Endodermal cell (in vitro differentiated cells): Measurements from ENCODE around the gene SLC31A1. TPM values are rescaled to one million over a fixed set of nuclear protein-coding genes. Genes with fewer than 3 reads are reported as not detected.

Experiments used
- DNase-seq: peaks from one replicate; pipeline ENCODE4 v3.0.0-alpha.2; 2017
- H3K27ac ChIP-seq: 2 replicates; pipeline ENCODE4 v1.5.1; 2013; ENCODE audit warnings: mild to moderate bottlenecking, low read depth, low read length, moderate library complexity
- H3K27me3 ChIP-seq: 2 replicates; pipeline ENCODE4 v1.6.1; 2013; ENCODE audit warnings: mild to moderate bottlenecking, low read length, moderate library complexity; ENCODE audit not compliant: insufficient read depth, control insufficient read depth, poor library complexity, severe bottlenecking
- H3K36me3 ChIP-seq: 2 replicates; pipeline ENCODE4 v1.7.0; 2013; ENCODE audit warnings: mild to moderate bottlenecking, low read length, moderate library complexity; ENCODE audit not compliant: control insufficient read depth, insufficient read depth
- H3K4me1 ChIP-seq: one replicate; pipeline ENCODE4 v1.7.0; 2013; ENCODE audit warnings: low read length; ENCODE audit not compliant: control insufficient read depth, insufficient read depth
- H3K4me3 ChIP-seq: 2 replicates; pipeline ENCODE4 v1.5.1; 2013; ENCODE audit warnings: mild to moderate bottlenecking, low read length, moderate library complexity
- H3K9ac ChIP-seq: 2 replicates; pipeline ENCODE4 v1.6.1; 2013; ENCODE audit warnings: mild to moderate bottlenecking, low read length, moderate library complexity; ENCODE audit not compliant: poor library complexity, severe bottlenecking; ENCODE audit errors: extremely low read depth
- H3K9me3 ChIP-seq: 2 replicates; pipeline ENCODE4 v1.6.1; 2013; ENCODE audit warnings: mild to moderate bottlenecking, low read length, moderate library complexity; ENCODE audit not compliant: control insufficient read depth
- H3K27ac Mint-ChIP-seq: 2 replicates; pipeline ENCODE4 v1.8.0; 2020; ENCODE audit warnings: mixed read lengths
- H3K27me3 Mint-ChIP-seq: 2 replicates; pipeline ENCODE4 v1.8.0; 2021; ENCODE audit warnings: mild to moderate bottlenecking, mixed read lengths; ENCODE audit not compliant: insufficient read depth
- H3K36me3 Mint-ChIP-seq: 2 replicates; pipeline ENCODE4 v1.8.0; 2020; ENCODE audit warnings: low read depth, mixed read lengths
- H3K4me1 Mint-ChIP-seq: 2 replicates; pipeline ENCODE4 v1.8.0; 2020; ENCODE audit warnings: mixed read lengths
- H3K4me3 Mint-ChIP-seq: 2 replicates; pipeline ENCODE4 v1.8.0; 2020; ENCODE audit warnings: mild to moderate bottlenecking, moderate library complexity, mixed read lengths
- H3K9me3 Mint-ChIP-seq: 2 replicates; pipeline ENCODE4 v1.8.0; 2020; ENCODE audit warnings: mild to moderate bottlenecking, mixed read lengths
- CTCF ChIP-seq: fragments of 200-600 bp; sonication (generic); conservative IDR thresholded peaks from 2 replicates; pipeline ENCODE4 v1.5.0; 2021; ENCODE audit warnings: antibody characterized with exemption, mild to moderate bottlenecking
- WGBS, 2 experiments: methylation state at CpG; one replicate each; pipeline versions ENCODE4 v1.1.5 to v1.1.7; 2013; ENCODE audit warnings: missing lambda C conversion rate in 2 of 2, mixed read lengths in 1 of 2; ENCODE audit not compliant: insufficient coverage in 1 of 2, insufficient read length in 1 of 2; 5-methylcytosine and 5-hydroxymethylcytosine counted together
- total RNA-seq, 2 donors: library from RNA; stranded (reverse); fragmentation: NEBNext Ultra II Directional in 1 of 2; extraction: Animal tissue kit (Norgen Biotek cat#: 25700) in 1 of 2; gene quantifications; 2 replicates in 1 of 2; 3 replicates in 1 of 2; pipeline ENCODE4 v1.2.1, GENCODE V29; 2021

Gene SLC31A1
- total RNA-seq, 2 donors from 2014 or later, result 29.1 to 32.4 TPM

- H3K9me3 ChIP-seq, result no peaks in the 10 kb centered on the region
- H3K4me1 ChIP-seq, result no peaks in the 10 kb centered on the region
- H3K27me3 ChIP-seq, result no peaks in the 10 kb centered on the region
- no peak for TF ChIP-seq CTCF
- Mint-ChIP-seq H3K9me3 (no peaks in the 10 kb centered on the region), H3K27ac (no peak overlapping the region), H3K27me3 (no peaks in the 10 kb centered on the region), H3K4me3 (no peak overlapping the region), H3K36me3 (peaks cover 49% of the 10 kb centered on the region), H3K4me1 (no peaks in the 10 kb centered on the region)
- H3K4me3 ChIP-seq, result no peak overlapping the region
- no peak for DNase-seq
- peaks cover 84% of the 10 kb centered on the region for H3K36me3 ChIP-seq
- H3K27ac ChIP-seq, result no peak overlapping the region
- no peak overlapping the region for H3K9ac ChIP-seq
Measured at GRCh38 chr9:113181165-113181564, 40.2 kb upstream of the SLC31A1 start.

GRCh38 chr9:113183956-113184488 lies 37.3 kb upstream of the SLC31A1 start:
- Mint-ChIP-seq H3K27ac (no peak overlapping the region), H3K4me3 (no peak overlapping the region), H3K27me3 (no peaks in the 10 kb centered on the region), H3K9me3 (no peaks in the 10 kb centered on the region), H3K4me1 (no peaks in the 10 kb centered on the region), H3K36me3 (peaks cover 40% of the 10 kb centered on the region)
- H3K4me1 ChIP-seq, result peaks cover 3% of the 10 kb centered on the region
- TF ChIP-seq CTCF, result no peak
- DNase-seq, result no peak
- H3K9ac ChIP-seq, result no peak overlapping the region
- 90 to 100% methylated on average over 2 of the region's 2 CpGs for WGBS, 2 experiments
- no peaks in the 10 kb centered on the region for H3K27me3 ChIP-seq
- no peaks in the 10 kb centered on the region for H3K9me3 ChIP-seq
- H3K4me3 ChIP-seq, result no peak overlapping the region
- H3K36me3 ChIP-seq, result peaks cover 82% of the 10 kb centered on the region
- no peak overlapping the region for H3K27ac ChIP-seq

GRCh38 chr9:113184539-113184938 lies 36.8 kb upstream of the SLC31A1 start:
- peaks cover 83% of the 10 kb centered on the region for H3K36me3 ChIP-seq
- WGBS, 2 experiments, result 89 to 100% methylated on average over 1 to 2 of the region's 2 CpGs

More at GRCh38 chr9:113184539-113184938, 36.8 kb upstream of the SLC31A1 start:
- no peak overlapping the region for H3K9ac ChIP-seq
- H3K4me3 ChIP-seq, result no peak overlapping the region
- H3K9me3 ChIP-seq, result no peaks in the 10 kb centered on the region
- Mint-ChIP-seq H3K27me3 (no peaks in the 10 kb centered on the region), H3K9me3 (no peaks in the 10 kb centered on the region), H3K4me1 (no peaks in the 10 kb centered on the region), H3K27ac (no peak overlapping the region), H3K4me3 (no peak overlapping the region), H3K36me3 (peaks cover 40% of the 10 kb centered on the region)
- DNase-seq, result no peak
- no peak for TF ChIP-seq CTCF
- H3K4me1 ChIP-seq, result peaks cover 3% of the 10 kb centered on the region
- no peaks in the 10 kb centered on the region for H3K27me3 ChIP-seq
- H3K27ac ChIP-seq, result no peak overlapping the region
